HG03457 (cell line): ENCODE data around the gene CD82.
"Not testable (repeated sequence)": the region's sequence is repeated elsewhere in the genome, so short reads cannot be mapped to it uniquely, and the experiment has no call there.

Experiments
- ATAC-seq: cut with Tn5 transposase; IDR thresholded peaks from one replicate; pipeline ENCODE4 v1.9.1; 2021; ENCODE audit warnings: moderate number of reproducible peaks; ENCODE audit not compliant: unreplicated experiment

CD82 gene

GRCh38 chr11:44533921-44534711, 31.3 kb upstream of the CD82 start:
- ATAC-seq = no peak

GRCh38 chr11:44535191-44535980, 30.1 kb upstream of the CD82 start:
- ATAC-seq = no peak

GRCh38 chr11:44536788-44537516, 28.5 kb upstream of the CD82 start:
- no peak for ATAC-seq

DNA sequence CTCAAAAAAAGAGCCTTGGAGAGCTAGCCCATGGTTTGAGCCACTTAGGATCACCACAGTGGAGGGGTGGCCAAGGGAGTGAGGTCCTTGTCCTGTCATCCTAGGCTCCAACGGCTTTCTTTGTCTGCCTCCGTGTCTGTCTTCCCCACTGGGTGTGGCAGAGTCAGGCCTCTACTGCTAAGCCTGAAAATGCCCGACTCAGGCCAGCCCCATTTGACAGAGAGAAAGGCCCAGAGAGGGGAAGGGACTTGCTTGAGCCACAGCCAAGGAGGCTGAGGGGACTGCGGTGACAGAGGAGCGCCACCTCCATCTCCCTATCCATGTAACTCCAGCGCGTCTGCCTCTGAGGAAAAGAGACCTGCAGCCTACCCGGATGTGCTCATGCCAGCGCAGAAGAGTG, 27.8 kb upstream of the CD82 start:
- no peak for ATAC-seq

DNA sequence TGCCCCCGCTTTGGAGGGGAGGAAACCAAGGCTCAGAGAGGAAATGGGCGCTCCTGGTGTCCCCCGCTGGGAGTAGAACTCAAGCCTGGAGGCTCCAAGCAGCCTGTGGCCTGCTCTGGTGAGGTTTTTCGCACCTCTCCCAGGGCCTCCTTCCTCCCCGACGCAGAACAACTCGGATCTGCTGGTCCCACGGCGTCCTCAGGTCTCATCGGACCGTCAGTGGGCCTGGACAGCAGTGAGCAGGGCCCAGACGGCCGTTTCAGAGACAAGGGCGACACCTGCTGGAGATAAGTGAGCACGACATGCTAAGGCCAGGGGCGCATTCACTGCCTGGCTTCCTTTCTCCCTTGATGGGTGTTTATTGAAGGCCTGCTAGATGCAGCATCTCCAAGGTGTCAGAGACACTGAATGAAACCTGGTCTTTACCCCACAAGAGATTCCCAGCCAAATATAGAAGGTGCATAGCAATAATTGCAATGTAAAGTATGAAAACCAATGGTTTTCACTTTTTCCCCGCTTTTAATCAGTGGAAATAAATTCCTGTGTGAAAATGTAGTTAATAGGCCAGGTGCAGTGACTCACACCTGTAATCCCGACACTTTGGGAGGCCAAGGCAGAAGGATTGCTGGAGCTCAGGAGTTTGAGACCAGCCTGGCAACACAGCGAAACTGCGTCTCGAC, 26.9 kb upstream of the CD82 start:
- peak; percentile 67 for ATAC-seq

- no peak for ATAC-seq
These were observed 25.5 kb upstream of the CD82 start for GRCh38 chr11:44539971-44540370.

DNA sequence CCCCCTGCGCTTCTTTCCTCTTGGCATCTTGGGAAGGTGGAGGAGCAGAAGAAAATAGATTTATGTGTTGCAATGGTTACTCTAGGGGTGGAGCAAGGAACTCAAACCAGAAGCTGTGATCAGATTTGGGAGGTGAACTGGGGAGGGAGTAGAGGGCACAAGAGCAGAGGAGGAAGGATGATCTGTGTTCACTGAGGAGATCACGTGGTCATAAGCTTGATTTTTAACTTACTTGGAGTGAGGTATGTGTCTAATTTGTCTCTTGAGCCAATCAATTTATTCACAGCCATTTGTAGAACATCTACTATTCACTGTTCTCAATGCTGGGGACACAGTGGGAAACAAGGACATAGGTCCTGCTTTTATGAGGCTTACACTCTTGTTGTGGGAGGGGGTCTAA, 24.8 kb upstream of the CD82 start:
- ATAC-seq = no peak

DNA sequence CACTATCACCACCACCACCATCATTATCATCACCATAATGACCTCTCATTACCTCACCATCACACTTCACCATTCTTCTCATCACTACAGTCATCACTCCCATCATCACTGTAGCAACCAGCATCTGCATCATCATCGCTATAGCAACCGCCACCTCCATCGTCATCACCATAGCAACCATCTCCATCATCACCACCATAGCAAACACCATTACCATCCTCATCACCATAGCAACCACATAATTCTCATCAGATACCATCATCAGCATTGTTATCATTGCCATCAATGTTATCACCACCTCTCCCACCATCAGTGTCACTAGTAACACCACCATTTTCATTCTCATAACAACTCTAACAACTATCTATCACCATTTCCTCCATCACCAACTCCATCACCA, 23.1 kb upstream of the CD82 start:
- ATAC-seq = no peak

DNA sequence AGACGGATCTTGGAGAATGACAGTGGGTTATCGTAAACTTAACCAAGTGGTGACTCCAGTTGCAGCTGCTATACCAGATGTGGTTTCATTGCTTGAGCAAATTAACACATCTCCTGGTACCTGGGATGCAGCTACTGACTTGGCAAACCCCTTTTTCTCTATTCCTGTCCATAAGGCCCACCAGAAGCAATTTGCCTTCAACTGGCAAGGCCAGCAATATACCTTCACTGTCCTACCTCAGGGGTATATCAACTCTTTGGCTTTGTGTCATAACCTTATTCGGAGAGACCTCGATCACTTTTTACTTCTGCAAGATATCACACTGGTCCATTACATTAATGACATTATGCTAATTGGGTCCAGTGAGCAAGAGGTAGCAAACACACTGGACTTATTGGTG, 18.5 kb upstream of the CD82 start:
- not testable (repeated sequence) for ATAC-seq

- ATAC-seq = not testable (repeated sequence)
These were observed 17.9 kb upstream of the CD82 start for GRCh38 chr11:44547534-44547933.

GRCh38 chr11:44548032-44548695, 17.3 kb upstream of the CD82 start:
- no peak for ATAC-seq

- ATAC-seq = not testable (repeated sequence)
These were observed 16.3 kb upstream of the CD82 start for GRCh38 chr11:44548961-44549749.

DNA sequence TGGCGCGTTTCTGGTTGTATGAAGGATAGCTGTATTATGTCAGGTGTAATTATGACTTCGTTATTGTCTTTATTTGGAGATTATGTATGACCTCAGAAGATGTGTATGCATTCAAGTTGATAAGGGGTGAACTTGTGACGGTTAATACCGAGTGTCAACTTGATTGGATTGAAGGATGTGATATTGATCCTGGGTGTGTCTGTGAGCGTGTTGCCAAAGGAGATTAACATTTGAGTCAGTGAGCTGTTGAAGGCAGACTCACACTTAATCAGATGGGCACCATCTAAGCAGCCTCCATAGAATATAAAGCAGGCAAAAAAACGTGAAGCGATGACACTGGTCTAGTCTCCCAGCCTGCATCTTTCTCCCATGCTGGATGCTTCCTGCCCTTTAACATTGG, 15.3 kb upstream of the CD82 start:
- no peak for ATAC-seq

- no peak for ATAC-seq
These were observed 13.9 kb upstream of the CD82 start for GRCh38 chr11:44551456-44552139.

DNA sequence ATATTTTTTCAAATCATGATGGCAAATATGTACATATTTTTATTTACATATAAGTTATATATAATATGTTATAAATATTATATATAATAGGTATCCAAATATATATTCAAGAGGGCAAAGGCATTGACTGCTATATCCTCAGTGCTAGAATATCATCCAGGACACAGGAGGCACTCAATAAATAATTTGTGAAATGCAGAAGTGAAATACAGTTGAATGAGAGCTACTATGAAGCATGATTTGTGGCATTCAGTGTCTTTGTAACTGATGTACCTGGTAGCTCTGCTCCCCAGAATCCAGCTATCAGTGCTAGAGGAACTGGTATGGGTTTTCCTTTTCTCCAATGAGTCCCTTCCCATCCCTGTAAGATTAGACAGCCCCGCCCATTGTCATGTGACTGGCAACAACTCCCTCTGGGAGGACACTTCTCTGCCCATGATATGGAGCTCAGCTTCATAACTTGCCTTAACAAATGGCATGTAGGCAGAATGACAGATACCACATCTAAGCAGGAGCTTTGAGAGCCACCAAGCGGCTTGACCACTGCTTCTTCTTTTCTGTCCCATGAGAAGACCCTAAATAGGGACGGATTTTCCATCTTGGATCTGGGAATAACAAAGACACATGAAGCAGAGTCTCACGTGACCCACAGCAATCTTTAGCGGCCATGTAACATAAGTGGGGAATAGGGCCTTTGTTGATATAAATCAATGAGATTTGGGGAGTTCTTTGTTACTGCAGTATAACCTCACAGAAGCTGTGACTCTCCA, 10.2 kb upstream of the CD82 start:
- no peak for ATAC-seq

DNA sequence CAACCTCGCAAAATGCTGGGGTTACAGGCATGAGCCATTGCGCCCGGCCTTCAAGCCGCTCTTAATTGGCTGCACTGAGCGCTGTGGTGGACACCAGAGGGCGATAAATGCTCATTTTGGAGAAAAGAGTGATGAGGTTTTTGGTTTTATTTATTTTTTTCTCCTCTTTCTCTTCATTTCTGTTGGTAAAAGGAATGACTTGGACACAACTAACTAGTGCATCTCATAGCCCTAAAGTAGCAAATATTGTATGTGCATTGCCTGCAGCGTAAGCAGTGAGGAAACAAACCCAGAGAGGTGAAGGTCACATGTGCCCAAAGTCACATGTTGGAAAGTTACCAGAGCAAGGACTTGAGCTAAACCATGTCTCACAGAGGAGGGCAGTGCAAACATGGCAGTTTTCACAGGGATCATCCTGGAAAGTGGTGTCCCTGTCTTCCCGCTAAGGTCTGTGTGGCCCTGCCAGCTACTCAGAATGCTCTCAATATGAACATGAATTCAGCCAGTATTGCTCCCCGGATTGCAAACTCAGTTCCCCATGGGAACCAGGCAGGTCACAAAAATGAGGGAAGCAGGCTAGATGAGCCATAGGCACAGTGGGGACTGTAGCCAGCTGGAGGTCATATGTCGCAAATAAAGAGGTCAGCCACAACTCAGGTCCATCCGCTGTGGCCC, 8.6 kb upstream of the CD82 start:
- no peak for ATAC-seq

DNA sequence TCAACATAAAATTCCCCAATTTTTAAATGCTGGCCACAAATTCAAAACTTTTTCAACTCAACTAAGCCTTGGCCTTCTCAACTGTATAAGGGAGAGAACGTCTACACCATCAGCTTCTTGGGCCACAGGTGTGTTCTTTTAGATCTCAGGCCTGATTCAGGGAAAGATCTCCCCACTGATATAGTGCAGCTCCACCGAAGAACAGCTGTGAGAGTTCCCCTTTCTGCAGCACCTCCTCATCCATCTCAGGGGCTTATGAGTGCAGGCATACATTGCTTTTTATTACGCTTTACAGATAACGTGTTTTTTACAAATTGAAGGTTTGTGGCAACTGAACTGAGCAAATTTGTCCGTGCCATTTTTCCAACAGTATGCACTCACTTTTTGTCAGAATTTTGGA, 8.0 kb upstream of the CD82 start:
- no peak for ATAC-seq
